Hepatocyte (in vitro differentiated cells): ENCODE data around the gene MMRN2. TPM values are rescaled to one million over a fixed set of nuclear protein-coding genes. Genes with fewer than 3 reads are reported as not detected.

Source experiments
- DNase-seq: peaks from one replicate; pipeline ENCODE4 v3.0.0-alpha.2; 2016; ENCODE audit warnings: low spot score
- H2AFZ ChIP-seq: fragments of 200-600 bp; sonication (generic); 2 replicates; pipeline ENCODE4 v1.6.0; 2016; ENCODE audit warnings: antibody characterized with exemption, mild to moderate bottlenecking
- H3K27ac ChIP-seq: fragments of 200-600 bp; sonication (generic); 2 replicates; pipeline ENCODE4 v1.5.1; 2016; ENCODE audit warnings: mild to moderate bottlenecking
- H3K27me3 ChIP-seq: fragments of 200-600 bp; sonication (generic); 2 replicates; pipeline ENCODE4 v1.6.1; 2016
- H3K36me3 ChIP-seq: fragments of 200-600 bp; sonication (generic); replicated peaks from 2 replicates; pipeline ENCODE4 v1.5.1; 2016; ENCODE audit warnings: low read depth; ENCODE audit not compliant: insufficient read depth
- H3K4me1 ChIP-seq: fragments of 200-600 bp; sonication (generic); 2 replicates; pipeline ENCODE4 v1.5.1; 2016; ENCODE audit warnings: mild to moderate bottlenecking, moderate library complexity; ENCODE audit not compliant: insufficient read depth
- H3K4me2 ChIP-seq: fragments of 200-600 bp; sonication (generic); 2 replicates; pipeline ENCODE4 v1.6.0; 2016
- H3K4me3 ChIP-seq: fragments of 200-600 bp; sonication (generic); 2 replicates; pipeline ENCODE4 v1.5.1; 2016; ENCODE audit warnings: mild to moderate bottlenecking
- H3K79me2 ChIP-seq: fragments of 200-600 bp; sonication (generic); 2 replicates; pipeline ENCODE4 v1.6.0; 2017; ENCODE audit warnings: mild to moderate bottlenecking
- H3K9me2 ChIP-seq: fragments of 200-600 bp; sonication (generic); replicated peaks from 2 replicates; pipeline ENCODE4 v1.6.0; 2017; ENCODE audit warnings: mild to moderate bottlenecking; ENCODE audit not compliant: insufficient read depth
- H3K9me3 ChIP-seq: fragments of 200-600 bp; sonication (generic); 2 replicates; pipeline ENCODE4 v1.5.1; 2016; ENCODE audit warnings: low read depth, mild to moderate bottlenecking
- H4K20me1 ChIP-seq: fragments of 200-600 bp; sonication (generic); 2 replicates; pipeline ENCODE4 v1.6.0; 2016; ENCODE audit warnings: mild to moderate bottlenecking; ENCODE audit not compliant: insufficient read depth, poor library complexity, severe bottlenecking
- EZH2 ChIP-seq: fragments of 200-600 bp; sonication (generic); IDR thresholded peaks from 2 replicates; pipeline ENCODE4 v1.6.1; 2016; ENCODE audit warnings: antibody characterized with exemption, mild to moderate bottlenecking, borderline replicate concordance
- EZH2phosphoT487 ChIP-seq: fragments of 200-600 bp; sonication (generic); IDR thresholded peaks from one replicate; pipeline ENCODE4 v1.6.1; 2018; ENCODE audit warnings: antibody characterized with exemption, mild to moderate bottlenecking, low read depth, moderate library complexity; ENCODE audit not compliant: unreplicated experiment, severe bottlenecking
- WGBS: methylation state at CpG from one replicate; pipeline ENCODE4 v1.1.6; 2016; ENCODE audit warnings: low lambda C conversion rate; ENCODE audit errors: missing lambda C conversion rate; 5-methylcytosine and 5-hydroxymethylcytosine counted together
- polyA plus RNA-seq: library from polyadenylated mRNA; unstranded; fragments of >200 nt; fragmentation: Nextera tagmentation; extraction: Ambion mirVana; gene quantifications from 2 replicates; pipeline ENCODE4 v1.2.1, GENCODE V29; 2016
- total RNA-seq: library from RNA; depleted of rRNA; stranded (reverse); fragments of >200 nt; gene quantifications from 2 replicates; pipeline ENCODE4 v1.2.3, GENCODE V29; 2014
- TF ChIP-seq, protein P1 (sequence below): fragments of 200-600 bp; sonication (generic); IDR thresholded peaks from 2 replicates; pipeline ENCODE4 v1.5.1; 2016; ENCODE audit warnings: antibody characterized with exemption, mild to moderate bottlenecking; ENCODE audit not compliant: poor library complexity

The MMRN2 gene
- total and polyA plus RNA-seq, 2 experiments from 2014 or later: 1.9 to 2.2 TPM

DNA sequence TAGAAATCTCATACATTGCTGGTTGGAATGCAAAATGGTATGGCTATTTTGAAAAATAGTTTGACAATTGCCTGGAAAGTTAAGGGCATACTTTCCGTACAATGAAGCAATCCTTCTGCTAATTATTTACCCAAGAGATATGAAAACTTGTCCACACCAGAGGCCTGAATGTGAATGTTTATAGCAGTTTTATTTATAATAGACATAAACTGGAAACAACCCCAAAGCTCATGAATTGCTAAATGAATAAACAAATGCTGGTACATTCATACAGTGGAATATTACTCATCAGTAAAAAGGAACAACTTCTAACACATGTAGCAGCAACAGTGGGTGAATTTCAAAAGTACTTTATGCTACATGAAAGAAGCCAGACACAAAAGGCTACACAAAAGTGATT lies 42.7 kb downstream of the MMRN2 start:
- Histone ChIP-seq H3K79me2 (no peaks in the 10 kb centered on the region), H3K9me3 (no peaks in the 10 kb centered on the region), H3K27ac (no peak overlapping the region), H3K4me1 (no peaks in the 10 kb centered on the region), H3K27me3 (no peaks in the 10 kb centered on the region), H2AFZ (no peak overlapping the region), H4K20me1 (no peaks in the 10 kb centered on the region), H3K4me2 (no peak overlapping the region), H3K36me3 (no peaks in the 10 kb centered on the region), H3K4me3 (no peak overlapping the region), H3K9me2 (no peaks in the 10 kb centered on the region)
- 88% methylated on average over 1 of the region's 1 CpG for WGBS
- TF ChIP-seq, protein P1, sequence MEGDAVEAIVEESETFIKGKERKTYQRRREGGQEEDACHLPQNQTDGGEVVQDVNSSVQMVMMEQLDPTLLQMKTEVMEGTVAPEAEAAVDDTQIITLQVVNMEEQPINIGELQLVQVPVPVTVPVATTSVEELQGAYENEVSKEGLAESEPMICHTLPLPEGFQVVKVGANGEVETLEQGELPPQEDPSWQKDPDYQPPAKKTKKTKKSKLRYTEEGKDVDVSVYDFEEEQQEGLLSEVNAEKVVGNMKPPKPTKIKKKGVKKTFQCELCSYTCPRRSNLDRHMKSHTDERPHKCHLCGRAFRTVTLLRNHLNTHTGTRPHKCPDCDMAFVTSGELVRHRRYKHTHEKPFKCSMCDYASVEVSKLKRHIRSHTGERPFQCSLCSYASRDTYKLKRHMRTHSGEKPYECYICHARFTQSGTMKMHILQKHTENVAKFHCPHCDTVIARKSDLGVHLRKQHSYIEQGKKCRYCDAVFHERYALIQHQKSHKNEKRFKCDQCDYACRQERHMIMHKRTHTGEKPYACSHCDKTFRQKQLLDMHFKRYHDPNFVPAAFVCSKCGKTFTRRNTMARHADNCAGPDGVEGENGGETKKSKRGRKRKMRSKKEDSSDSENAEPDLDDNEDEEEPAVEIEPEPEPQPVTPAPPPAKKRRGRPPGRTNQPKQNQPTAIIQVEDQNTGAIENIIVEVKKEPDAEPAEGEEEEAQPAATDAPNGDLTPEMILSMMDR: no peak
- TF ChIP-seq EZH2phosphoT487: no peak
- TF ChIP-seq EZH2: no peak
- no peak for DNase-seq

DNA sequence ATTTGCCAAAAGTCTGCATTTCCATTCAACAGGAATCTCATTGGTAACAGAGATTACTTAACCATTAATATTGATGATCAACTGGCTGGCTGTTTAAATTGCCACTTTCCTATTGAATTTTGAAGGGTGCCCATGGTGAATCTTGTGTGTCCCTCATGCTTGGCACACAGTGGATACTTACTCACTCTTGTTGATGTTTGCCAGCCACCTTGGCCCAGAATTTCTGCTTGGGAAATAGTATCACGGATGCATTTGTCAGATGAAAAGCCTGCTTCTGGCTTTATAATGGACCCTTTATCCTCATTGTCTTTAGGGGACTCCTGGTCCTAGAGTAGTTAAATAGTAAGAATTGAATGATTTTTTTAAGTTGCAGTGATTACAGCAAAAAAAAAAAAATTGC lies 52.0 kb downstream of the MMRN2 start:
- Histone ChIP-seq H3K27ac (no peak overlapping the region), H3K4me2 (no peak overlapping the region), H3K9me3 (peaks cover 5% of the 10 kb centered on the region), H4K20me1 (no peaks in the 10 kb centered on the region), H3K27me3 (no peaks in the 10 kb centered on the region), H3K79me2 (no peaks in the 10 kb centered on the region), H3K4me1 (peaks cover 10% of the 10 kb centered on the region), H3K36me3 (no peaks in the 10 kb centered on the region), H3K9me2 (no peaks in the 10 kb centered on the region), H2AFZ (no peak overlapping the region), H3K4me3 (no peak overlapping the region)
- TF ChIP-seq, protein P1: no peak
- TF ChIP-seq EZH2phosphoT487 (no peak), EZH2 (no peak)
- 94% methylated on average over 1 of the region's 1 CpG for WGBS
- DNase-seq: no peak

DNA sequence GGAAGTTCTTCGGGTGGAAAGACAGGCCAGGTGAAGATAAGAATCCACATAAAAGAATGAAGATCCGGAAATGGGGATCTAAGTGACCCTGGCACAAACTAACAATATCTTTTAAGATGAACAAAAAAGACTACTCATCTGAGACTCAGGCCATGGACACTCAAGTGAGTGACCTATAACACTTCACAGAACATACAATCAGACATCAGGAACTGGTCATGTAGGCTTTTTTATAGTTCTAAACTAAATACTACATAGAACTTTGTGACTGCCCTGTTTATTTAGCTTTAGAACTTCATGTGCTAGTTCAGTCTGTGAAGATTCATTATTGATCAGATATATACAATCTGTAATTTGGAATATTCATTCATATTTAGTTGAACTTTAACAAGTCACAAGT lies 52.8 kb downstream of the MMRN2 start:
- peaks cover 5% of the 10 kb centered on the region for H3K9me3 ChIP-seq
- no peak overlapping the region for H3K4me3 ChIP-seq
- H3K79me2 ChIP-seq: no peaks in the 10 kb centered on the region
- no peak overlapping the region for H3K4me2 ChIP-seq
- H3K27ac ChIP-seq: no peak overlapping the region
- no peak for DNase-seq
- H3K27me3 ChIP-seq: no peaks in the 10 kb centered on the region
- WGBS: 85% methylated on average over 2 of the region's 2 CpGs
- TF ChIP-seq EZH2phosphoT487 (no peak), EZH2 (no peak)
- TF ChIP-seq, protein P1: no peak
- no peak overlapping the region for H2AFZ ChIP-seq
- no peaks in the 10 kb centered on the region for H4K20me1 ChIP-seq
- peaks cover 13% of the 10 kb centered on the region for H3K4me1 ChIP-seq
- no peaks in the 10 kb centered on the region for H3K9me2 ChIP-seq
- no peaks in the 10 kb centered on the region for H3K36me3 ChIP-seq

DNA sequence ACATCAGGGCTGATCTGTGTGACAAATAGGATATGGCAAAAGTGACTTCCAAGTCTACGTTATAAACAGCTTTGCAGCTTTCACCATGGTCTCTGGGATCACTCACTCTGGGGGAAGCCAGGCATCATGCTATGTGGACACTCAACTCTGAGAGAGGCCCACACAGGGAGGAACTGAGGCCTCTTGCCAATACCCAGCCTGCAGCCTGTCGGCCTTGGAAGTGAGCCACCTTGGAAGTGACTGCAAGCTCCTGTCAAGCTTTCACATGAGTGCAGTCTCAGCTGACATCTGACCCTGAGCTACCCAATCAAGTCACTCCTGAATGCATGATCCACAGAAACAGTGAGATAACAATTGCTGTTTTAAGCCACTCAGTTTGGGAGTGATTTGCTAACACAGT lies 56.5 kb downstream of the MMRN2 start:
- no peak for TF ChIP-seq EZH2
- TF ChIP-seq, protein P1: no peak
- no peak for TF ChIP-seq EZH2phosphoT487
- Histone ChIP-seq H3K4me3 (no peak overlapping the region), H3K36me3 (no peaks in the 10 kb centered on the region), H3K9me2 (no peaks in the 10 kb centered on the region), H3K27ac (peak overlapping the region; percentile 42), H3K9me3 (peaks cover 2% of the 10 kb centered on the region), H2AFZ (no peak overlapping the region), H3K27me3 (no peaks in the 10 kb centered on the region), H4K20me1 (no peaks in the 10 kb centered on the region), H3K4me1 (peaks cover 13% of the 10 kb centered on the region), H3K4me2 (no peak overlapping the region), H3K79me2 (no peaks in the 10 kb centered on the region)
- DNase-seq: peak; percentile 61
- WGBS: 45% methylated on average over 2 of the region's 2 CpGs
